Endothelial cell of umbilical vein (primary cell): ENCODE data around the gene ZNF697.

ENCODE experiments used
- EZH2 ChIP-seq: IDR thresholded peaks from 2 replicates; pipeline ENCODE4 v1.6.1; 2012; ENCODE audit warnings: borderline replicate concordance, low read depth, mild to moderate bottlenecking, moderate library complexity, low read length, inconsistent platforms; ENCODE audit not compliant: severe bottlenecking
- FOS ChIP-seq: IDR thresholded peaks from 2 replicates; pipeline ENCODE4 v1.6.1; 2011; ENCODE audit warnings: mild to moderate bottlenecking, low read length, moderate library complexity, borderline replicate concordance; ENCODE audit not compliant: insufficient read depth
- POLR2A ChIP-seq: IDR thresholded peaks from 2 replicates; pipeline ENCODE4 v1.6.1; 2012; ENCODE audit warnings: low read depth, mild to moderate bottlenecking, control low read depth, low read length
- TF ChIP-seq, protein P1 (sequence below), 2 donors: IDR thresholded peaks; 1 replicate in 1 of 2; 2 replicates in 1 of 2; pipeline ENCODE4 v1.5.1; 2011; ENCODE audit warnings: low read length in 2 of 2, mild to moderate bottlenecking in 2 of 2, moderate library complexity in 2 of 2, control low read depth in 1 of 2, inconsistent platforms in 1 of 2, low read depth in 1 of 2; ENCODE audit not compliant: insufficient read depth in 1 of 2; ENCODE audit errors: extremely low read depth in 1 of 2

- TF ChIP-seq, protein P1, sequence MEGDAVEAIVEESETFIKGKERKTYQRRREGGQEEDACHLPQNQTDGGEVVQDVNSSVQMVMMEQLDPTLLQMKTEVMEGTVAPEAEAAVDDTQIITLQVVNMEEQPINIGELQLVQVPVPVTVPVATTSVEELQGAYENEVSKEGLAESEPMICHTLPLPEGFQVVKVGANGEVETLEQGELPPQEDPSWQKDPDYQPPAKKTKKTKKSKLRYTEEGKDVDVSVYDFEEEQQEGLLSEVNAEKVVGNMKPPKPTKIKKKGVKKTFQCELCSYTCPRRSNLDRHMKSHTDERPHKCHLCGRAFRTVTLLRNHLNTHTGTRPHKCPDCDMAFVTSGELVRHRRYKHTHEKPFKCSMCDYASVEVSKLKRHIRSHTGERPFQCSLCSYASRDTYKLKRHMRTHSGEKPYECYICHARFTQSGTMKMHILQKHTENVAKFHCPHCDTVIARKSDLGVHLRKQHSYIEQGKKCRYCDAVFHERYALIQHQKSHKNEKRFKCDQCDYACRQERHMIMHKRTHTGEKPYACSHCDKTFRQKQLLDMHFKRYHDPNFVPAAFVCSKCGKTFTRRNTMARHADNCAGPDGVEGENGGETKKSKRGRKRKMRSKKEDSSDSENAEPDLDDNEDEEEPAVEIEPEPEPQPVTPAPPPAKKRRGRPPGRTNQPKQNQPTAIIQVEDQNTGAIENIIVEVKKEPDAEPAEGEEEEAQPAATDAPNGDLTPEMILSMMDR (IDR thresholded peaks at IDR 0.05; ENCODE audit: extremely low read depth in 1 of 2, insufficient read depth in 1 of 2, low read depth in 1 of 2, low read length in 2 of 2): no peak
- TF ChIP-seq EZH2 (no peak), POLR2A (no peak), FOS (no peak)
Observed at GRCh38 chr1:119653839-119654170, 5.7 kb upstream of the ZNF697 start.
